GM10266 (cell line): ENCODE data around the gene AK2.

Experiments
- DNase-seq: peaks from one replicate; pipeline ENCODE4 v3.0.0; 2012; ENCODE audit errors: extremely low spot score
- CTCF ChIP-seq: IDR thresholded peaks from 2 replicates; pipeline ENCODE4 v1.5.1; 2012; ENCODE audit warnings: mild to moderate bottlenecking, low read depth; ENCODE audit not compliant: control insufficient read depth, insufficient read depth; ENCODE audit errors: missing control alignments

The AK2 gene

GRCh38 chr1:32967888-32968568 lies 68.7 kb downstream of the AK2 start:
- no peak for DNase-seq
- no peak for TF ChIP-seq CTCF

GRCh38 chr1:32966900-32967299 lies 69.8 kb downstream of the AK2 start:
- no peak for DNase-seq
- TF ChIP-seq CTCF: no peak

- TF ChIP-seq CTCF: no peak
These were observed 71.4 kb downstream of the AK2 start for GRCh38 chr1:32965251-32965747.

GRCh38 chr1:32964461-32965250 lies 72.0 kb downstream of the AK2 start, which contains the start of gene RNF19B:
TSS of gene RNF19B (minus strand) at chr1:32964809. CDS start at chr1:32964685, 124 bp downstream.
- peak; percentile 98 for DNase-seq
- TF ChIP-seq CTCF: no peak

More at GRCh38 chr1:32965251-32965747, 71.4 kb downstream of the AK2 start:
- DNase-seq: no peak

- DNase-seq: peak; percentile 71
- TF ChIP-seq CTCF: no peak
These were observed 72.8 kb downstream of the AK2 start for GRCh38 chr1:32963746-32964460.

GRCh38 chr1:32962248-32962896 lies 74.3 kb downstream of the AK2 start:
- TF ChIP-seq CTCF: no peak
- DNase-seq: peak; percentile 73
